NCI-H510A (cell line): ENCODE data around the gene PSME2.

ENCODE experiments used
- DNase-seq: peaks from one replicate; lab custom pipeline; 2025; lab: John Stamatoyannopoulos, UW

The PSME2 gene

GRCh38 chr14:24135834-24136683, 10.4 kb downstream of the PSME2 start, which contains the start of gene PSME1:
PSME1 (plus strand) TSS chr14:24136194; CDS start chr14:24136263, 69 bp downstream.
- peak; percentile 93 for DNase-seq

DNA sequence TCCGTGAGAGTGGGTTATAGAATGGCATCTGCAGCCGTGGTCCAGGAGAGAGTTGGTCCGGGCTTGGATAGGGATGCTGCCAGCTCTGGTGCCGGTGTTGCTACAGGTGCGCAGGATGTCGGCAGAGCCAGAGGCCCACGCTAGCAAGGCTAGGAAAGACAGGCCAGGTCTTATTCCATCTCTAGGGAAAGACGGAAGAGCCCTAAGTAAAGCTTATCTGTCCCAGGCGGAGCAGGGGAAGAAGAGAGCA, 10.9 kb downstream of the PSME2 start:
- no peak for DNase-seq

- no peak for DNase-seq
Measured at GRCh38 chr14:24133735-24134134, 12.7 kb downstream of the PSME2 start.

GRCh38 chr14:24132976-24133375, 13.4 kb downstream of the PSME2 start:
- no peak for DNase-seq

- DNase-seq = peak; percentile 52
Measured at GRCh38 chr14:24132061-24132685, 14.2 kb downstream of the PSME2 start.

- no peak for DNase-seq
Measured at GRCh38 chr14:24131549-24131966, 14.9 kb downstream of the PSME2 start.

DNA sequence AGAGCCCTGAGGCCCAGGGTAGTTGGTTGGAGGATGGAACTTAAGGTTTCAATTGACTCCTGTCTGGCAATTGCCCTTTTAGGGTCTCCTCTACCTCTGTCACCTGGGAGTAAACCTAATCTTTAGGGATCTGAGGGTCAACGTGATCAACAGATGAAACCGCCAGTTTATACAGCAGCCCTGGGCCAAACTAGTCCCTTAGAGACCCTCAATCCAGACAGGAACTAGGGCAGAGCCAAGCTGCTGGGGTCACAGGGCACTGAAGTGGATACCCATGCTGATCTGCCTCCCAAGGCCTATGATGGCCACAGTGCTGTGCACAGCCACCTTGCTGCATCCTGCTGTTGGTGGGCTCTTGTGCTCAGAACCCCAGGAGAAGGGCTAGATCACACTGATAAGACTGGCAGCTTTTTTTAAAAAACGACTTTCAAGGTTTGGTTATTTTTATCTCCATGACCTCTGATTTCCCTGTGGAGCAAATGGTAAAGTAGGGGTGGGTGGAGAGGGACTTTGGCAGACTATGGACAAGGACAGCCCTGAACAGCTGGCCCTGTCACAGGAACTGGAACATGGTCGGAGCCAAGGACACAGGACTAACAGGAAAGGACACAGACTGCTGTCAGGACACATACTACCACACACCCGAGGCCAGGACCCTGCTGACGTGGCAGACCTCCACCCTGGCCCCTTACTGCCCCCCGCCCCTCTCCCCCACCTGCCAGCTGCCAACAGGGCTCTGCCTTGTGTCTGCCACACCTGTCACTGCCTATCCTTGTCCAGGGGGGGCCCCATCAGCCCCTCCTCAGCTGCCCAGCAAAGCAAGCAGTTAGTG, 15.5 kb downstream of the PSME2 start:
- DNase-seq = no peak

DNA sequence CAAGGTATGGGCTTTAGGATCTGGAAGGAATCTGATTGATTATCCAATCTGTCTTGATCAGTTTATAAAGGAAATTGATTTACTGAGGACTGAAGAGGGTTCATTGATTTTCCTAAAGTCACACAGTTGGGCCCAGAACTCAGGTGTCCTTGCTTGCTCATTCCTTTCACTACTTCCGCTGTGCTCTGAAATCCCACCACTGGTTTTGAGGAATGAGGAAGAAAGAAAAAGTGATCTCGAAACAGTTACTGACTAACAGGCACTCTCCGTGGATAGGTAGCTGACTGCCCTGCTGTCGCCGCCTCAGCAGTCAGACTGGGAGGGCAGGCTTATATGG, 16.1 kb downstream of the PSME2 start, which contains the start of gene FITM1:
TSS of gene FITM1 (plus strand) at position 280 of the 337 bp plus-strand sequence. CDS start 905 bp downstream, outside the sequence.
- DNase-seq = no peak

GRCh38 chr14:24129410-24129998, 16.9 kb downstream of the PSME2 start:
- DNase-seq = no peak

- no peak for DNase-seq
Measured at GRCh38 chr14:24127673-24128072, 18.7 kb downstream of the PSME2 start.

- DNase-seq = no peak
Measured at GRCh38 chr14:24126939-24127338, 19.5 kb downstream of the PSME2 start.

GRCh38 chr14:24123424-24124417, 22.7 kb downstream of the PSME2 start:
- no peak for DNase-seq

DNA sequence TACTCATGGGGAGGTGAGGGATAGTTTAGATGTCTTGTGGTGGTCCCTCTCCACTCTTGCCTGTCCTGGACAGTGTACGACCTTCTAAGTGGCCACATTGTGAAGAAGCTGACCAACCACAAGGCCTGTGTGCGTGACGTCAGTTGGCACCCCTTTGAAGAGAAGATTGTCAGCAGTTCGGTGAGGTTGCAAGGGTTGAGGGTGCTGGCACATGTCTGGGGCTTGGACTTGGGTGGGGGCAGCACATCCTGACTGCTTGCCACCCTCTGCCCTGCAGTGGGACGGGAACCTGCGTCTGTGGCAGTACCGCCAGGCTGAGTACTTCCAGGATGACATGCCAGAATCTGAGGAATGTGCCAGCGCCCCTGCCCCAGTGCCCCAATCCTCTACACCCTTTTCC, 23.5 kb downstream of the PSME2 start:
- no peak for DNase-seq

- DNase-seq = no peak
Measured at GRCh38 chr14:24122416-24122815, 24.0 kb downstream of the PSME2 start.

- DNase-seq = no peak
Measured at GRCh38 chr14:24121210-24121609, 25.2 kb downstream of the PSME2 start.

GRCh38 chr14:24119691-24120090, 26.7 kb downstream of the PSME2 start:
- no peak for DNase-seq

GRCh38 chr14:24117179-24117578, 29.2 kb downstream of the PSME2 start:
- DNase-seq = no peak

DNA sequence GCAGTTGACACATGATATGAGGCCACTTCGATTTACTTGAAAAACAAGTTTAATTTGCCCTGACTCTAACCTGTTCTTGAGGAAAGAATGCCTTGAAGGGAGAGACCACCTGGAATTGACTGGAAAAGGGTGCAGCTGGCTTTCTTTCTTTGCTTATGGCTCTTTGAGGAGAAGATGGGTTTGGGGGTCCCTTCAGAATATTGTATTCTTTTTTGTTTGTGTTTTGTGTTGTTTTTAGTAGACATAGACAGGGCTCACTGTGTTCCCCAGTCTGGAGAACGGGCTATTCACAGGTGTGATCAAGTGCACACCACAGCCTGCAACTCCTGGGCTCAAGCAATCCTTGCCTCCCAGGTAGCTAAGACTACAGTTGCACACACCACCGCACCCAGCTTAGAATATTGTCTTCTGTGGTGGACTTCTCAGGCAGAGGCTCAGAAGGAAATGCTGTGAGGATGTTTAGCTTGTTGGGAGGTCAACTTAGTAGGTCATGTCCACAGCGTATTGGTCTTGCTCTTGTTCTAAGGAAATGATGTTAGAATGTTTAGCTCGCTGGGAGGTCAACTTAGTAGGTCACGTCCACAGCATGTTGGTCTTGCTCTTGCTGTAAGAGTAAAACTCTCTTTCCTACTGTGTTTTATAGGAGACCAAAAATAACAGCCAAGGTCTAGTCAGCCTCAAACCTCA, 30.1 kb downstream of the PSME2 start:
- DNase-seq = no peak

- DNase-seq = no peak
Measured at GRCh38 chr14:24115422-24116127, 30.8 kb downstream of the PSME2 start.
